Measurements from ENCODE around the gene NARF.
"Not testable (repeated sequence)": the region's sequence is repeated elsewhere in the genome, so short reads cannot be mapped to it uniquely, and the experiment has no call there.

DNA sequence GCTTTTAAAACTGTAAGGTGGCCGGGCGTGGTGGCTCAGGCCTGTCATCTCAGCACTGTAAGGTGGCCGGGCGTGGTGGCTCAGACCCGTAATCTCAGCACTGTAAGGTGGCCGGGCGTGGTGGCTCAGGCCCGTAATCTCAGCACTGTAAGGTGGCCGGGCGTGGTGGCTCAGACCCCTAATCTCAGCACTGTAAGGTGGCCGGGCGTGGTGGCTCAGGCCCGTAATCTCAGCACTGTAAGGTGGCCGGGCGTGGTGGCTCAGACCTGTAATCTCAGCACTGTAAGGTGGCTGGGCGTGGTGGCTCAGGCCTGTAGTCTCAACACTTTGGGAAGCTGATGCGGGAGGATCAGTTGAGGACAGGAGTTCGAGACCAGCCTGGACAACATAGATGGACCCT lies 80.5 kb downstream of the NARF start:
- not testable (repeated sequence) for TF ChIP-seq EZH2 (IDR thresholded peaks at IDR 0.05; ENCODE audit: low read length, unreplicated experiment); EZH2phosphoT487 (IDR thresholded peaks at IDR 0.05; ENCODE audit: borderline replicate concordance, low read length)
- TF ChIP-seq, protein P1, sequence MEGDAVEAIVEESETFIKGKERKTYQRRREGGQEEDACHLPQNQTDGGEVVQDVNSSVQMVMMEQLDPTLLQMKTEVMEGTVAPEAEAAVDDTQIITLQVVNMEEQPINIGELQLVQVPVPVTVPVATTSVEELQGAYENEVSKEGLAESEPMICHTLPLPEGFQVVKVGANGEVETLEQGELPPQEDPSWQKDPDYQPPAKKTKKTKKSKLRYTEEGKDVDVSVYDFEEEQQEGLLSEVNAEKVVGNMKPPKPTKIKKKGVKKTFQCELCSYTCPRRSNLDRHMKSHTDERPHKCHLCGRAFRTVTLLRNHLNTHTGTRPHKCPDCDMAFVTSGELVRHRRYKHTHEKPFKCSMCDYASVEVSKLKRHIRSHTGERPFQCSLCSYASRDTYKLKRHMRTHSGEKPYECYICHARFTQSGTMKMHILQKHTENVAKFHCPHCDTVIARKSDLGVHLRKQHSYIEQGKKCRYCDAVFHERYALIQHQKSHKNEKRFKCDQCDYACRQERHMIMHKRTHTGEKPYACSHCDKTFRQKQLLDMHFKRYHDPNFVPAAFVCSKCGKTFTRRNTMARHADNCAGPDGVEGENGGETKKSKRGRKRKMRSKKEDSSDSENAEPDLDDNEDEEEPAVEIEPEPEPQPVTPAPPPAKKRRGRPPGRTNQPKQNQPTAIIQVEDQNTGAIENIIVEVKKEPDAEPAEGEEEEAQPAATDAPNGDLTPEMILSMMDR (conservative IDR thresholded peaks at IDR 0.05; ENCODE audit: low read depth, low read length): not testable (repeated sequence)
